DOHH2 (cell line): ENCODE measurements around the gene PRKAG1.

Source experiments
- H3F3A ChIP-seq: fragments of 200-600 bp; sonication (generic), shearing (Covaris generic); 2 replicates; pipeline ENCODE4 v1.6.0; 2016; ENCODE audit warnings: antibody characterized with exemption, mild to moderate bottlenecking; ENCODE audit not compliant: control insufficient read depth, insufficient read depth
- H3K27ac ChIP-seq: fragments of 200-600 bp; sonication (generic); 2 replicates; pipeline ENCODE4 v1.5.1; 2014; ENCODE audit warnings: low read depth, mild to moderate bottlenecking, low read length, moderate library complexity
- H3K27me3 ChIP-seq: fragments of 200-600 bp; sonication (generic); 2 replicates; pipeline ENCODE4 v1.6.1; 2014; ENCODE audit warnings: mild to moderate bottlenecking, low read length, mixed read lengths; ENCODE audit not compliant: control insufficient read depth
- H3K36me3 ChIP-seq: fragments of 200-600 bp; sonication (generic); 2 replicates; pipeline ENCODE4 v1.6.1; 2014; ENCODE audit warnings: mild to moderate bottlenecking, low read length, moderate library complexity, mixed read lengths; ENCODE audit not compliant: control insufficient read depth
- H3K4me1 ChIP-seq: fragments of 200-600 bp; sonication (generic); 2 replicates; pipeline ENCODE4 v1.6.1; 2014; ENCODE audit warnings: mild to moderate bottlenecking, low read length, mixed read lengths; ENCODE audit not compliant: control insufficient read depth
- H3K4me2 ChIP-seq: fragments of 200-600 bp; sonication (generic); 2 replicates; pipeline ENCODE4 v1.6.0; 2014; ENCODE audit warnings: mild to moderate bottlenecking, low read length, moderate library complexity
- H3K4me3 ChIP-seq: fragments of 200-600 bp; sonication (generic); 2 replicates; pipeline ENCODE4 v1.5.1; 2014; ENCODE audit warnings: mild to moderate bottlenecking, low read length, mixed read lengths
- H3K79me2 ChIP-seq: fragments of 200-600 bp; sonication (generic); 2 replicates; pipeline ENCODE4 v1.6.1; 2014; ENCODE audit warnings: mild to moderate bottlenecking, low read length, mixed read lengths; ENCODE audit not compliant: control insufficient read depth
- H3K9me2 ChIP-seq: fragments of 200-600 bp; sonication (generic); replicated peaks from 2 replicates; pipeline ENCODE4 v1.6.1; 2014; ENCODE audit warnings: mild to moderate bottlenecking, low read length, mixed read lengths; ENCODE audit not compliant: control insufficient read depth
- H3K9me3 ChIP-seq: fragments of 200-600 bp; sonication (generic); 2 replicates; pipeline ENCODE4 v1.6.1; 2014; ENCODE audit warnings: antibody characterized with exemption, low read length, mixed read lengths; ENCODE audit not compliant: control insufficient read depth, insufficient read depth
- H4K20me1 ChIP-seq: fragments of 200-600 bp; sonication (generic); 2 replicates; pipeline ENCODE4 v1.6.0; 2014; ENCODE audit warnings: low read depth, mild to moderate bottlenecking, antibody characterized with exemption, low read length, moderate library complexity; ENCODE audit not compliant: control insufficient read depth, insufficient read depth
- EZH2phosphoT487 ChIP-seq: fragments of 200-600 bp; sonication (generic); IDR thresholded peaks from 2 replicates; pipeline ENCODE4 v1.6.1; 2017; ENCODE audit warnings: borderline replicate concordance, mild to moderate bottlenecking, antibody characterized with exemption, low read length, moderate library complexity, mixed read lengths
- TF ChIP-seq, protein P1 (sequence below): fragments of 200-600 bp; sonication (generic); IDR thresholded peaks from one replicate; pipeline ENCODE4 v1.5.1; 2014; ENCODE audit warnings: antibody characterized with exemption, mild to moderate bottlenecking, low read depth, low read length; ENCODE audit not compliant: poor library complexity, severe bottlenecking

Gene PRKAG1

DNA sequence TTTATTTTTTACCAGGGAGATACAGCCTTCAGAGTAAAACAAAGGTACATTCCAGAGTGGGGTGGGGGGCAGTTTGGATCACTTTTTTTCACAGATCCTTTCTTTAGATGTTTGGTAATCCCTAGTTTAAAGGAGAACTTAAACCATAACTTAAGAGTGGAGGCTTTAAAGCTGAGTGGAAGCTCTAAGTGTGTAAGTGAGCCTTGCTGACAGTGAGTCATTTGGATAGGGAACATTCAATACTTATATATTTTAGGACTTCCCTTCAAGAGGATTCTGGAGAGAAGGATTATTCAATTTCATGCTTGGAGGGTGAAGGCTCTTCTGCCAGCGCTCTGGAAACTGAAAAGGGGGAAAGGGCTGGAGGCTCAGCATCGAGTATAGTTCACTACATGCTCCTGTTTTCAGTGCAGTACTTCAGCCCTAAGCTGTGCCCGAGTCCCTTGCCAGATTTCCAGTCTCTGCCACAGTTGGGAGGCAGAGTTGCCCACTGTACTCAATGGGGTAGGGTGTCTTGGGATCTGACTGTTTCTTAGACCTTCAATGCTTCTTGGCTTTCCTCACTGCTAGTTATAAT lies 8.4 kb downstream of the PRKAG1 start:
- Histone ChIP-seq H3K4me1 (no peaks in the 10 kb centered on the region), H3K4me2 (no peak overlapping the region), H3K27ac (no peak overlapping the region), H3K27me3 (no peaks in the 10 kb centered on the region), H3K9me3 (no peaks in the 10 kb centered on the region), H3K36me3 (peaks cover 29% of the 10 kb centered on the region), H4K20me1 (no peaks in the 10 kb centered on the region), H3K4me3 (no peak overlapping the region), H3K9me2 (no peaks in the 10 kb centered on the region), H3F3A (peaks cover 8% of the 10 kb centered on the region; the same call in 1 of the 2 replicates), H3K79me2 (peaks cover 8% of the 10 kb centered on the region; the same call in 1 of the 2 replicates)
- TF ChIP-seq EZH2phosphoT487, result no peak
- TF ChIP-seq, protein P1, sequence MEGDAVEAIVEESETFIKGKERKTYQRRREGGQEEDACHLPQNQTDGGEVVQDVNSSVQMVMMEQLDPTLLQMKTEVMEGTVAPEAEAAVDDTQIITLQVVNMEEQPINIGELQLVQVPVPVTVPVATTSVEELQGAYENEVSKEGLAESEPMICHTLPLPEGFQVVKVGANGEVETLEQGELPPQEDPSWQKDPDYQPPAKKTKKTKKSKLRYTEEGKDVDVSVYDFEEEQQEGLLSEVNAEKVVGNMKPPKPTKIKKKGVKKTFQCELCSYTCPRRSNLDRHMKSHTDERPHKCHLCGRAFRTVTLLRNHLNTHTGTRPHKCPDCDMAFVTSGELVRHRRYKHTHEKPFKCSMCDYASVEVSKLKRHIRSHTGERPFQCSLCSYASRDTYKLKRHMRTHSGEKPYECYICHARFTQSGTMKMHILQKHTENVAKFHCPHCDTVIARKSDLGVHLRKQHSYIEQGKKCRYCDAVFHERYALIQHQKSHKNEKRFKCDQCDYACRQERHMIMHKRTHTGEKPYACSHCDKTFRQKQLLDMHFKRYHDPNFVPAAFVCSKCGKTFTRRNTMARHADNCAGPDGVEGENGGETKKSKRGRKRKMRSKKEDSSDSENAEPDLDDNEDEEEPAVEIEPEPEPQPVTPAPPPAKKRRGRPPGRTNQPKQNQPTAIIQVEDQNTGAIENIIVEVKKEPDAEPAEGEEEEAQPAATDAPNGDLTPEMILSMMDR, result no peak

DNA sequence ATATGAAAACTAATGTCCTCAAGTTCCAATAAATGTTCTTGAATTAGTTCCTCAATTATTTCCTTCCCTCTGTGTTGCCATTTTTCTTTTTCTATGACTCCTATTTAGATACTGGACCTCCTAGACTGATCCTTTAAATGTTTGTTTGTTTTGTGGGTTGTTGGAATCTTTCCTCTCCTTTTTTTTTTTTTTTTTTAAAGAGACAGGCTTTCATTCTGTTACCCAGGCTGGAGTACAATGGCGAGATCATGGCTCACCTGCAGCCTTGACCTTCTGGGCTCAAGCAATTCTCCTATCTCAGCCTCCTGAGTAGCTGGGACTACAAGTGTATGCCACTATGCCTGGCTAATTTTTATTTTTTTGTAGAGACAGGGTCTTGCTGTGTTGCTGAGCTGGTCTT lies 9.6 kb downstream of the PRKAG1 start:
- no peak for TF ChIP-seq EZH2phosphoT487
- TF ChIP-seq, protein P1, result no peak
- Histone ChIP-seq H3K4me3 (no peak overlapping the region), H3K79me2 (no peaks in the 10 kb centered on the region), H3K9me3 (no peaks in the 10 kb centered on the region), H3K9me2 (no peaks in the 10 kb centered on the region), H3K4me2 (no peak overlapping the region), H3K36me3 (peaks cover 32% of the 10 kb centered on the region), H4K20me1 (no peaks in the 10 kb centered on the region), H3K27ac (no peak overlapping the region), H3K27me3 (no peaks in the 10 kb centered on the region), H3F3A (peaks cover 8% of the 10 kb centered on the region; the same call in 1 of the 2 replicates), H3K4me1 (no peaks in the 10 kb centered on the region)

DNA sequence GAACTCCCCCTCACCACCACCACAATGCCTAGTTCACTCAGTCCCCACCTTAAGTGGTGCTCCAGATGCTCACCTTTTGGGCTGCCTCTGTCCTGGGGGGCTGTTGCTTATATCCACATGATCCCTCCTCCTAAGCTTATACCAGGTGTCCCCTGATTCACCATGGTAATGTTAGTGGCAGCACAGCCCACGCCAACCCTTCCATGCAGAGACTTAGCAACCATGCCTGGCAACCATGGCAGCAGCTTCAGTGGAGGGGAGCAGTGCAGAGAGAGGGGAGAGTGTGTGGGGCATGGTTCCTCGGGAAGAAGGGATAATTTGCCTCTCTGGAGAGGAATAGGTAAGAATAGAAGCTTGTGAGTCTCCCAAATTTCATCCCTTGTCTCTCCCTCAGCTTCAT lies 18.2 kb downstream of the PRKAG1 start:
- no peak for TF ChIP-seq EZH2phosphoT487
- TF ChIP-seq, protein P1, result no peak
- Histone ChIP-seq H3K79me2 (0 out of 2 replicates have a peak, but pooled peaks cover 2% of the 10 kb centered on the region), H3K4me2 (peak overlapping the region; percentile 76), H3K27me3 (peaks cover 18% of the 10 kb centered on the region), H3K36me3 (peaks cover 31% of the 10 kb centered on the region), H4K20me1 (no peaks in the 10 kb centered on the region), H3K4me1 (peaks cover 46% of the 10 kb centered on the region), H3F3A (0 out of 2 replicates have a peak, but pooled peaks cover 7% of the 10 kb centered on the region), H3K9me3 (no peaks in the 10 kb centered on the region), H3K4me3 (peak overlapping the region; percentile 71; the same call in 1 of the 2 replicates), H3K27ac (no peak overlapping the region), H3K9me2 (no peaks in the 10 kb centered on the region)
